Activated B cell treated with CpG ODN at 0.5 μM for 24 hours (primary cell): ENCODE data around the gene NR3C1. TPM values are rescaled to one million over a fixed set of nuclear protein-coding genes. Genes with fewer than 3 reads are reported as not detected.

Source experiments
- ATAC-seq: fragments of 200-7000 bp; cut with Tn5 transposase; one replicate; pipeline ENCODE4 v1.10.0; 2021; ENCODE audit warnings: low read depth, mild to moderate bottlenecking, moderate library complexity
- CTCF ChIA-PET: fragments of 350-600 bp; sonication (Branson Sonifier 250); formaldehyde crosslinking; loops from one replicate; lab custom pipeline; 2021; ENCODE audit warnings: antibody characterized with exemption; lab: Charles Lee
- POLR2A ChIA-PET: fragments of 350-600 bp; sonication (Branson Sonifier 250); formaldehyde crosslinking; loops from one replicate; lab custom pipeline; 2021; ENCODE audit warnings: antibody characterized with exemption; lab: Charles Lee
- DNase-seq: peaks from one replicate; pipeline ENCODE4 v3.0.0; 2022
- H3K27ac Mint-ChIP-seq: one replicate; pipeline ENCODE4 v1.8.0; 2020; ENCODE audit warnings: mixed read lengths
- H3K27me3 Mint-ChIP-seq: one replicate; pipeline ENCODE4 v1.8.0; 2021; ENCODE audit warnings: mixed read lengths
- H3K36me3 Mint-ChIP-seq: one replicate; pipeline ENCODE4 v1.8.0; 2021; ENCODE audit warnings: low read depth, mixed read lengths
- H3K4me1 Mint-ChIP-seq: one replicate; pipeline ENCODE4 v1.8.0; 2021; ENCODE audit warnings: mixed read lengths
- H3K4me3 Mint-ChIP-seq: one replicate; pipeline ENCODE4 v1.8.0; 2020; ENCODE audit warnings: mild to moderate bottlenecking, mixed read lengths
- H3K9me3 Mint-ChIP-seq: one replicate; pipeline ENCODE4 v1.8.0; 2020; ENCODE audit warnings: mixed read lengths
- intact Hi-C: fragments of 100-400 bp; cut with micrococcal nuclease; formaldehyde crosslinking; loops from one replicate; pipeline ENCODE4 v1.15.1; 2024
- total RNA-seq: library from RNA; stranded (reverse); gene quantifications from 2 replicates; pipeline ENCODE4 v1.2.3, GENCODE V29; 2022
- TF ChIP-seq, protein P1 (sequence below): fragments of 200-600 bp; IDR thresholded peaks from one replicate; pipeline ENCODE4 v1.8.0; 2022; ENCODE audit warnings: antibody characterized with exemption, mild to moderate bottlenecking

NR3C1 gene
- total RNA-seq, 1 donor from 2014 or later: 110 TPM

DNA sequence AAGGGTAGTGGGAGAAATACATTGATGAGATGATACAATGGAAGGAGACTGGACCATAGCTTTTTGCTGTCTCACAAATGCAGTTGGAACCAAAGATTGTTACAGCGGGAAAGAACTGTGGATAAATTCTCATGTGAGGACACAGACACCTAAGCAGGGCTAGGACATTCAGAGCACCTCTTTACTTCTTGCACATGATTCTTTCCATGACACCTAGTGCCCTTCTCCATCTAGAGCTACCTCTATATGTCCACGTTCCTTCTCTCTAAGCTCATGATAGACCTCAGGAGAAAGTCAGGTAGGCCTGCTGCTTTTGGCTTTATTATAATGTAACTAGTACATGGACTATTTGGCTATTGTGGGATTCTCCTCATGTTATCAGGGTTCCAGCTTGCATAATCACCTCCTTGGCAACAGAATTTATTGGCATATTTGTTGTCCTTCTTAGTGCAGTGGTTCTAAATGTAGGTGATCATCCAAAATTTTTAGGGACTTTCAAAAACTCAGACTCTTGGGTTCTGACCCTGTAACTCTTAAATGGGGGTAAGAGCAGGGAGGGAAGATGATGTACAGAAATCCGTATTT is 27.2 kb downstream of the NR3C1 start:
- Mint-ChIP-seq H3K27me3 (no peaks in the 10 kb centered on the region), H3K36me3 (peaks cover 36% of the 10 kb centered on the region), H3K27ac (no peak overlapping the region), H3K9me3 (no peaks in the 10 kb centered on the region), H3K4me1 (peaks cover 74% of the 10 kb centered on the region), H3K4me3 (no peak overlapping the region)
- ChIA-PET CTCF (interaction anchor here (0.9 kb wide), 1 partner anchor 28 kb away, joined by 3 read pairs; the partner anchor contains the start of gene NR3C1), POLR2A (interaction anchor here (1.0 kb wide), 1 partner anchor 22 kb away, joined by 4 read pairs; no protein-coding TSS in a partner anchor)
- TF ChIP-seq, protein P1, sequence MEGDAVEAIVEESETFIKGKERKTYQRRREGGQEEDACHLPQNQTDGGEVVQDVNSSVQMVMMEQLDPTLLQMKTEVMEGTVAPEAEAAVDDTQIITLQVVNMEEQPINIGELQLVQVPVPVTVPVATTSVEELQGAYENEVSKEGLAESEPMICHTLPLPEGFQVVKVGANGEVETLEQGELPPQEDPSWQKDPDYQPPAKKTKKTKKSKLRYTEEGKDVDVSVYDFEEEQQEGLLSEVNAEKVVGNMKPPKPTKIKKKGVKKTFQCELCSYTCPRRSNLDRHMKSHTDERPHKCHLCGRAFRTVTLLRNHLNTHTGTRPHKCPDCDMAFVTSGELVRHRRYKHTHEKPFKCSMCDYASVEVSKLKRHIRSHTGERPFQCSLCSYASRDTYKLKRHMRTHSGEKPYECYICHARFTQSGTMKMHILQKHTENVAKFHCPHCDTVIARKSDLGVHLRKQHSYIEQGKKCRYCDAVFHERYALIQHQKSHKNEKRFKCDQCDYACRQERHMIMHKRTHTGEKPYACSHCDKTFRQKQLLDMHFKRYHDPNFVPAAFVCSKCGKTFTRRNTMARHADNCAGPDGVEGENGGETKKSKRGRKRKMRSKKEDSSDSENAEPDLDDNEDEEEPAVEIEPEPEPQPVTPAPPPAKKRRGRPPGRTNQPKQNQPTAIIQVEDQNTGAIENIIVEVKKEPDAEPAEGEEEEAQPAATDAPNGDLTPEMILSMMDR: no peak
- no peak for ATAC-seq
- no peak for DNase-seq
- intact Hi-C loops: no loop called here

DNA sequence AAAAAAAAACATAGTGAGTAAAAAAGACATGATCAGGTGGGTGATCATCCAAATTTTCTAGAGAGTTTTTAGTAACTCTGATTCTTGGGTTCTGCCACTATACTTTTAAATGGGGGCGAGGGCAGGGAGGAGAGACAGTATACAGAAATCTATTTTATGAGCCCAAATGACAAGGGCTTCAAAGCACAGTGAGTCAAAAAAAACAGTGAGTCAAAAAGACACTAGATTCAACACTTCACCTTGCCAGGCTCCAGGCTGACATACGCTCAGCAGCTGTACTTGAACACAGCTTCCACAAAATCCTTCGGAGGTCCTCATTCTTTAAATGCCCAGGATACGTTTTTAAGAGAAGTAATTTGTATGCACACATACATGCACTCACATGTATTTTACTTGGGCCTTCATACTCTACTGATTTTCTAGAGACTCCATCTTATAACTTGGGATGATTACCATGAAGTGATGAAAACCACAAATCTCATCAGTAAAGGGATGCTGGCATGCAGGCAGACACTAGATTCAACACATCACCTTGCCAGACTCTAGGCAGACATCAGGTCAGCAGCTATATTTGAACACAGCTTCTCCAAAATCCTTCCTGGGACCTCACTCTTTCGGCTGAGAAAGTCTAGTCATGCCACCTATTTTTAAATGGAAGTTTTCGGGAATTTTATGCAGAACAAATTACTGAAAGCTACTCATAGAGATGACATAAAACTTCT is 28.8 kb downstream of the NR3C1 start:
- POLR2A ChIA-PET: interaction anchor here (0.5 to 1.2 kb wide), 3 partner anchors 30 to 61 kb away, joined by 3 to 5 read pairs (median 3); no protein-coding TSS in a partner anchor
- Mint-ChIP-seq H3K36me3 (peaks cover 42% of the 10 kb centered on the region), H3K9me3 (no peaks in the 10 kb centered on the region), H3K4me1 (peaks cover 70% of the 10 kb centered on the region), H3K27me3 (no peaks in the 10 kb centered on the region), H3K4me3 (no peak overlapping the region), H3K27ac (no peak overlapping the region)
- CTCF ChIA-PET: no interaction called here
- DNase-seq: no peak
- TF ChIP-seq, protein P1: no peak
- intact Hi-C loops: no loop called here
- ATAC-seq: no peak

- H3K36me3 Mint-ChIP-seq: peaks cover 52% of the 10 kb centered on the region
- H3K4me1 Mint-ChIP-seq: peaks cover 74% of the 10 kb centered on the region
- no peak overlapping the region for H3K4me3 Mint-ChIP-seq
- DNase-seq (no peak), ATAC-seq (no peak)
- ChIA-PET POLR2A (interaction anchor here (0.6 to 0.9 kb wide), 2 partner anchors 31 to 283 kb away, joined by 3 read pairs; no protein-coding TSS in a partner anchor), CTCF (no interaction called here)
- H3K27me3 Mint-ChIP-seq: no peaks in the 10 kb centered on the region
- intact Hi-C loops: no loop called here
- H3K27ac Mint-ChIP-seq: no peak overlapping the region
- H3K9me3 Mint-ChIP-seq: no peaks in the 10 kb centered on the region
- TF ChIP-seq, protein P1: no peak
Measured at GRCh38 chr5:143373076-143373475, 30.4 kb downstream of the NR3C1 start.

- ChIA-PET CTCF (no interaction called here), POLR2A (no interaction called here)
- no peak for DNase-seq
- ATAC-seq: no peak
- no peaks in the 10 kb centered on the region for H3K27me3 Mint-ChIP-seq
- peaks cover 54% of the 10 kb centered on the region for H3K36me3 Mint-ChIP-seq
- TF ChIP-seq, protein P1: no peak
- H3K4me3 Mint-ChIP-seq: no peak overlapping the region
- intact Hi-C loops: no loop called here
- no peak overlapping the region for H3K27ac Mint-ChIP-seq
- no peaks in the 10 kb centered on the region for H3K9me3 Mint-ChIP-seq
- peaks cover 73% of the 10 kb centered on the region for H3K4me1 Mint-ChIP-seq
Measured at GRCh38 chr5:143372187-143372829, 31.2 kb downstream of the NR3C1 start.

DNA sequence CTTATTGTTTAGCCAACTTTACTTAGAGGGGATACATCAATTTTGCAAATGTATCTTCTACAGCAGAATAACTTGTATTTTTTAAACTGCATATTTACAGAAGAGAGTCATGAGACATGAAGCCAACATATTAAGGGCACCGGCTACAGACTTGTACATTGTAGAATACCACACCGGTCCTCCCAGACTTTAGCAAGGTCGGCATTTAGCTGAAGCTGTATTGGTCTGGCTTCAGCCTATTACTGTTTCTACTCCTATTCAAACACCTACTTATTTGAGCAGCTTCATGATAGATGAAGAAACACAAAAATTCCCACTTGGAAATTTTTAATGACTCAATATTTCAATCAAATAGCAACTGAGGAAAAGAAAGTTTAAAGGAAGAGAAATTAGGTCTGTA is 33.0 kb downstream of the NR3C1 start:
- CTCF ChIA-PET: no interaction called here
- Mint-ChIP-seq H3K36me3 (peaks cover 54% of the 10 kb centered on the region), H3K27ac (no peak overlapping the region), H3K27me3 (no peaks in the 10 kb centered on the region), H3K9me3 (peaks cover 2% of the 10 kb centered on the region), H3K4me1 (peaks cover 73% of the 10 kb centered on the region), H3K4me3 (no peak overlapping the region)
- intact Hi-C loops: loop anchor here (2.0 kb wide), 1 partner anchor 14 kb away; no protein-coding TSS in a partner anchor
- TF ChIP-seq, protein P1: no peak
- no peak for DNase-seq
- no peak for ATAC-seq
- POLR2A ChIA-PET: interaction anchor here (1.1 kb wide), 1 partner anchor 33 kb away, joined by 5 read pairs; the partner anchor contains the start of gene NR3C1
